Neural crest cell (in vitro differentiated cells): ENCODE measurements around the gene SLX4IP. TPM values are rescaled to one million over a fixed set of nuclear protein-coding genes. Genes with fewer than 3 reads are reported as not detected.

Experiments used
- DNase-seq: peaks from one replicate; pipeline ENCODE4 v3.0.0; 2021; ENCODE audit warnings: low read depth, mixed read lengths, low spot score
- H3K27ac Mint-ChIP-seq: one replicate; pipeline ENCODE4 v1.8.0; 2021; ENCODE audit warnings: mild to moderate bottlenecking, mixed read lengths; ENCODE audit not compliant: unreplicated experiment
- H3K27me3 Mint-ChIP-seq: 2 replicates; pipeline ENCODE4 v1.8.0; 2021; ENCODE audit warnings: low read depth, mild to moderate bottlenecking, mixed read lengths
- H3K36me3 Mint-ChIP-seq: 2 replicates; pipeline ENCODE4 v1.8.0; 2021; ENCODE audit warnings: low read depth, mild to moderate bottlenecking, mixed read lengths
- H3K4me1 Mint-ChIP-seq: 2 replicates; pipeline ENCODE4 v1.8.0; 2021; ENCODE audit warnings: mixed read lengths
- H3K4me3 Mint-ChIP-seq: one replicate; pipeline ENCODE4 v1.8.0; 2021; ENCODE audit warnings: mild to moderate bottlenecking, mixed read lengths
- H3K9me3 Mint-ChIP-seq: 2 replicates; pipeline ENCODE4 v1.8.0; 2021; ENCODE audit warnings: mixed read lengths
- CTCF ChIP-seq: fragments of 200-600 bp; sonication (generic); conservative IDR thresholded peaks from 2 replicates; pipeline ENCODE4 v1.5.0; 2021; ENCODE audit warnings: antibody characterized with exemption, mild to moderate bottlenecking
- total RNA-seq: library from RNA; stranded (reverse); gene quantifications from 2 replicates; pipeline ENCODE4 v1.2.1, GENCODE V29; 2021

SLX4IP gene
- total RNA-seq, 1 donor from 2014 or later: 8.5 TPM

- no peak for TF ChIP-seq CTCF
- H3K9me3 Mint-ChIP-seq: no peaks in the 10 kb centered on the region
- H3K27me3 Mint-ChIP-seq: no peaks in the 10 kb centered on the region
- peak overlapping the region; percentile 65 for H3K27ac Mint-ChIP-seq
- peaks cover 12% of the 10 kb centered on the region for H3K4me1 Mint-ChIP-seq
- peaks cover 9% of the 10 kb centered on the region for H3K36me3 Mint-ChIP-seq
- no peak for DNase-seq
- no peak overlapping the region for H3K4me3 Mint-ChIP-seq
These were observed 137.7 kb downstream of the SLX4IP start for GRCh38 chr20:10572853-10573252.

GRCh38 chr20:10573273-10573950 is 138.3 kb downstream of the SLX4IP start:
- peaks cover 12% of the 10 kb centered on the region for H3K4me1 Mint-ChIP-seq
- no peak overlapping the region for H3K4me3 Mint-ChIP-seq
- peak overlapping the region; percentile 65 for H3K27ac Mint-ChIP-seq
- no peak for DNase-seq
- H3K36me3 Mint-ChIP-seq: peaks cover 7% of the 10 kb centered on the region
- no peaks in the 10 kb centered on the region for H3K9me3 Mint-ChIP-seq
- no peak for TF ChIP-seq CTCF
- H3K27me3 Mint-ChIP-seq: no peaks in the 10 kb centered on the region

GRCh38 chr20:10573951-10574339 is 138.8 kb downstream of the SLX4IP start:
- Mint-ChIP-seq H3K4me3 (no peak overlapping the region), H3K27ac (no peak overlapping the region), H3K4me1 (peaks cover 12% of the 10 kb centered on the region), H3K9me3 (no peaks in the 10 kb centered on the region), H3K27me3 (no peaks in the 10 kb centered on the region), H3K36me3 (peaks cover 5% of the 10 kb centered on the region)
- DNase-seq: no peak
- no peak for TF ChIP-seq CTCF

GRCh38 chr20:10576411-10577090 is 141.4 kb downstream of the SLX4IP start:
- no peaks in the 10 kb centered on the region for H3K9me3 Mint-ChIP-seq
- no peak for DNase-seq
- H3K4me1 Mint-ChIP-seq: peaks cover 8% of the 10 kb centered on the region
- H3K4me3 Mint-ChIP-seq: no peak overlapping the region
- no peaks in the 10 kb centered on the region for H3K27me3 Mint-ChIP-seq
- no peak overlapping the region for H3K27ac Mint-ChIP-seq
- peaks cover 2% of the 10 kb centered on the region for H3K36me3 Mint-ChIP-seq
- TF ChIP-seq CTCF: no peak

- TF ChIP-seq CTCF: no peak
- DNase-seq: no peak
- Mint-ChIP-seq H3K27ac (no peak overlapping the region), H3K9me3 (no peaks in the 10 kb centered on the region), H3K27me3 (no peaks in the 10 kb centered on the region), H3K4me1 (peaks cover 8% of the 10 kb centered on the region), H3K36me3 (peaks cover 2% of the 10 kb centered on the region), H3K4me3 (no peak overlapping the region)
These were observed 142.5 kb downstream of the SLX4IP start for GRCh38 chr20:10577648-10578047.
